ENCODE data around the gene CASP8. TPM values are rescaled to one million over a fixed set of nuclear protein-coding genes. Genes with fewer than 3 reads are reported as not detected.

CASP8 gene
- total RNA-seq (10 to 100 TPM in 1 of 2 donors, 1 to 10 TPM in 1; 7.4 to 12.5 TPM), polyA plus RNA-seq (ENCODE audit: insufficient read depth, low read depth, low replicate concordance) (9.1 TPM)
- long read RNA-seq, donor 1, partial matches to known transcripts, result 7 of 7 reads
- long read RNA-seq, donor 1, other reads (novel, unspliced or antisense), result 0 of 7 reads
- long read RNA-seq, donor 2, result 0 reads

DNA sequence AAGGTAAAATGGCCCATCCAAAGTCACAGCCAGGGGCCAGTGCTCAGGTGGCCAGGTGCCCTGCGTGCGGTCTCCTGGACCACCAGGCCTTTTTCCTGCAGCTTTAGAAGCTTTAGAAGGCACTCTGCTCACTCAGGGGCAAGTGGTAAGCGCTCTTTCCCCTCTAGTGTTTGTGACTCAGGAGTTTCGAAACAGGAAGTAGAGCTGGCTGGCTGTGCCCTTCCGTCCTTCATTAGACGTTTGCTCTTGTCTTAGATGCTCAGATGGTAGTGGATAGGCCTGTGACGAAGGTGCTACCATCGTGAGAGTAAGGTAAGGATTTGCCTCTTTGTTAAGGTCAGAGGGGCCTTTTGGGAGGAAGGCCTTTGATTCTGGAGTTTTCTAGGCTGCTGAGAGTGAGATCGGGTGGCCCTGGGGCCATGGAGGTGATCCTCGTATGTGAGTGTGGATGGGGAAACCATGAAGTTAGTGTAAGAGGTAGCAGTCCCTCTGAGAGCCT is at the start of gene CASP8:
CASP8 (plus strand) TSS at position 235 of the 499 bp plus-strand sequence. CDS start 5,951 bp downstream, outside the sequence.
- TF ChIP-seq POLR2A (IDR thresholded peaks at IDR 0.05) (no peak), CTCF (IDR thresholded peaks at IDR 0.05) (no peak)
- Histone ChIP-seq H3K9me3 (no peaks in the 10 kb centered on the region), H3K36me3 (ENCODE audit: low read depth, missing control alignments) (no peaks in the 10 kb centered on the region), H3K4me1 (peaks cover 5% of the 10 kb centered on the region), H3K27ac (no peak within 1 kb of the TSS), H3K4me3 (no peak within 1 kb of the TSS), H3K27me3 (no peaks in the 10 kb centered on the region)
- intact Hi-C loops (cut with DNase I; ENCODE audit: low total_unique reads), result no loop called here
- 83 to 87% methylated on average over 10 of the region's 10 CpGs for WGBS, 2 donors
- DNase-seq, result no peak

DNA sequence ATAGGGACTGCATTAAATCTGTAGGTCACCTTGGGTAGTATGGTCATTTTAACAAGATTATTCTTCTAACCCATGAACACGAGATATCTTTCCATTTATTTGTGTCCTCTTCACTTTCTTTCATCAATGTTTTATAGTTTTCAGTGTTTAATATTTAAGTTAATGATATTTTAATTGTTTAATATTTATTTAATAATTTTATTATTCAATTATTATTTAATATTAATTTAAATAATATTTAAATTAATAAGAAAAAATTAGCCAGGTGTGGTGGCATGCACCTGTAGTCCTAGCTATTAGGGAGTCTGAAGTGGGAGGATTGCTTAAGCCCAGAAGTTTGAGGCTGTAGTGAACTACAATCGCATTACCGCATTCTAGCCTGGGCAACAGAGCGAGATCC is 44.4 kb upstream of the CASP8 start:
- no peak for DNase-seq
- Histone ChIP-seq H3K4me3 (no peak overlapping the region), H3K4me1 (peaks cover 10% of the 10 kb centered on the region), H3K27ac (no peak overlapping the region), H3K9me3 (no peaks in the 10 kb centered on the region), H3K36me3 (ENCODE audit: low read depth, missing control alignments) (no peaks in the 10 kb centered on the region), H3K27me3 (no peaks in the 10 kb centered on the region)
- TF ChIP-seq CTCF (IDR thresholded peaks at IDR 0.05), result no peak
- no peak for TF ChIP-seq POLR2A (IDR thresholded peaks at IDR 0.05)
- 96 to 98% methylated on average over 4 of the region's 4 CpGs for WGBS, 2 donors
- intact Hi-C loops (cut with DNase I; ENCODE audit: low total_unique reads), result no loop called here

DNA sequence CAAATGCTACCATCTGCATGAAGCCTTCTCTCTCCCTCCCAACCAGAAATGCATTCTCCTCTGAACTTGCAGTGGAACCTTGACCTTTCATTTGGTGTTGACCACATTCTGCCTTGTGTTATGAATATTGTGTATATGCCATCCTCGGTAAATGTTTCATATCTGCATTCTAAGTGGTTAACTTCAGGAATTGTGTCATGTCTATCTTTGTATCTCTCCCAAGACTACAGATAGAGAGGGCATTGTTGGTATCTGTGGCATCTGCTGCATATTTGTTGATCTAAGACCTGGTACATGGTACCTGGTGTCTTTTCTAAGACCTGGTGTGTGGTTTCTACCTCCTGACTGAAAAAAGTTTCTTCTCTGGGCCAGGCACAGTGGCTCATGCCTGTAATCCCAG is 43.4 kb upstream of the CASP8 start:
- no peak for DNase-seq
- no peaks in the 10 kb centered on the region for H3K9me3 ChIP-seq
- no peak for TF ChIP-seq CTCF (IDR thresholded peaks at IDR 0.05)
- TF ChIP-seq POLR2A (IDR thresholded peaks at IDR 0.05), result no peak
- no peak overlapping the region for H3K4me3 ChIP-seq
- H3K36me3 ChIP-seq (ENCODE audit: low read depth, missing control alignments), result no peaks in the 10 kb centered on the region
- no peaks in the 10 kb centered on the region for H3K27me3 ChIP-seq
- H3K4me1 ChIP-seq, result peaks cover 10% of the 10 kb centered on the region
- intact Hi-C loops (cut with DNase I; ENCODE audit: low total_unique reads), result no loop called here
- 82 to 90% methylated on average over 1 of the region's 1 CpG for WGBS, 2 donors
- H3K27ac ChIP-seq, result no peak overlapping the region

GRCh38 chr2:201218780-201219179 is 41.6 kb upstream of the CASP8 start:
- 97 to 99% methylated on average over 6 of the region's 6 CpGs for WGBS, 2 donors
- Histone ChIP-seq H3K36me3 (ENCODE audit: low read depth, missing control alignments) (no peaks in the 10 kb centered on the region), H3K27ac (no peak overlapping the region), H3K4me3 (no peak overlapping the region), H3K27me3 (no peaks in the 10 kb centered on the region), H3K9me3 (no peaks in the 10 kb centered on the region), H3K4me1 (peaks cover 14% of the 10 kb centered on the region)
- TF ChIP-seq CTCF (IDR thresholded peaks at IDR 0.05) (no peak), POLR2A (IDR thresholded peaks at IDR 0.05) (no peak)
- intact Hi-C loops (cut with DNase I; ENCODE audit: low total_unique reads), result no loop called here
- no peak for DNase-seq

Measured in testis (tissue), 5 donors.